ENCODE data around the gene FLCN.

FLCN gene

DNA sequence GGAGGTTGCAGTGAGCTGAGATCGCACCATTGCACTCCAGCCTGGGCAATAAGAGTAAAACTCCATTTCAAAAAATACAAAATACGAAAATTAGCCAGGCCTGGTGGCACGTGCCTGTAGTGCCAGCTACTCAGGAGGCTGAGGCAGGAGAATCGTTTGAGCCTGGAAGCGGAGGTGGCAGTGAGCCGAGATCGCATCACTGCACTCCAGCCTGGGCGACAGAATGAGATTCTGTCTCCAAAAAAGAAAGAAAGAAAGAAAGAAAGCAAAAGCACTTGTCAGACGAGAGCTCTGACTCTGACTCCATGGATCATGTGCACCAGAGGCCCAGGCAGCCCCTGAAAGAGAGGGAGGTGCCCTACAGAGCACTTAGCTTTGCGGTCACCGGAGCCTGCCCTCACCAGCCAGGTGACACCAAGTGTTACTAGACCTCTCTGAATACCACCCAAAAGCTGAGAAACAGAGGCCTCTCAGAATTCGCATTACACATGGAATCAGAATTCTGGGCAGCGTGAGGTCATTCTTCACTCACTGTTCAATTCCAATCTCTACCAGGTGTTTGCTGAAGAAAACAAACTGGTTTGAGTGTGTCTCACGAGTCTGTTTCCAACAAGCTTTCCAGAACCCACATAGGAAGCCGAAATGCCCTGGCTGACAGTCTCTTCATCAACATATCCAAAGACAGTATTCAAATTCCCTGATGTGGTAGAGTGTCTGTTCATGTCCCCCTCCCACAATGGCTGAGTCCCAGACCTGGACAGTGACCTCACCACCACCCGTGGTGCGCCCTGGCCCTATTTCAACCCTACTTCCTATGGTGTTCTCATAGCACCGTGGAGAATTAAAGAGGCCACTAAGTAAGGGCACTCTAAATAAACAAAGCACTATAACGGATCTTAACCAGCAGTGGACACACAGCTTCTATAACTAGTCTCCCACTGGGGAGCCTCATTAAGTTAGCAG lies 1.5 kb downstream of the FLCN start:
- no peak for DNase-seq

DNA sequence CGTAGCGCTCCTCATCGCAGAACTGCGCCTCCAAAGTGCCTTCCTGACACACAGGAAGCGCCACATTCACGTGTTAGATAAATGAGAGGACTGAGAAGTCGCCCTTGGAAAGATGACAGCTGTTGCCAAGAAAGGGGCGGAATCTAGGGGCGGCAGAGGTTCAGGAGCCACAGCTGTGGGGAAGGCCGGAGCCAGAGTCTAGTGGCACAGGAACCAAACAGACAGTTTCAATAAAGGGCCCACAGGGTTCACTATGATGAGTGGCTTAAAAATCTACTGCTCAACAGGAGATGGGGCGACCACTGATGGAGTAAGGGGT lies 4.7 kb downstream of the FLCN start:
- no peak for DNase-seq

DNA sequence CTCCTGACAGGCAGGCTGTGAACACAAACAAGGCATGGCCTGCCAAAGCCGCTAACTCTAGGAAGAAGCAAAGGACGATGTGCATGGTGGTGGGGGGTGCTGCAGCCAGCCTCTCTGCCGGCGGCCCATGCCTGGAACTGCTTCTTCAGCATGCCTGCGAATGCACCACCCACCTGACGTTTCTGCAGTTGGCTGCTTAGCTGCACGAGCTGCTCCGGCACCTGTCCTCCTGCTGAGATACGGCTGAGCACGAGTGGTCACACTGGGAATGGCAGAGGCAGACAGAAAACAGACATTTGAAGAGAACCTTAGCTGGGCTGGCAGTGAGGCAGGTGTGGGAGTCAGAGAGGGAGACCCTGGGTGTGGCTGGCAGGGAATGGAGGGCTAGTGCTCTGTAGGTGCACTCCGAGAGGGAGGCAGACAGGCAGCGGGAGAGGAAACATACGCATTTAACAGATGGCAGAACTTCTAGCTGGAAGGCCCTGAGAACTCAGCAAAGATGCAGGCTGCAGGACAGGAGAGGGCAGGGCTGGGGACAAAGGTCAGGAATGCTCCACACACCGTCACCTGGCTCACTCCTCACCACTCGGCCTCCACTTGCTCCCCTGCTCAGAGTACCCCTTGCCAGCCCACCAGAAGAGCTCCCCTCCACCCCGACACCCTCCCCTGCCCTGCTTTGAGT lies 5.2 kb downstream of the FLCN start:
- no peak for DNase-seq

DNA sequence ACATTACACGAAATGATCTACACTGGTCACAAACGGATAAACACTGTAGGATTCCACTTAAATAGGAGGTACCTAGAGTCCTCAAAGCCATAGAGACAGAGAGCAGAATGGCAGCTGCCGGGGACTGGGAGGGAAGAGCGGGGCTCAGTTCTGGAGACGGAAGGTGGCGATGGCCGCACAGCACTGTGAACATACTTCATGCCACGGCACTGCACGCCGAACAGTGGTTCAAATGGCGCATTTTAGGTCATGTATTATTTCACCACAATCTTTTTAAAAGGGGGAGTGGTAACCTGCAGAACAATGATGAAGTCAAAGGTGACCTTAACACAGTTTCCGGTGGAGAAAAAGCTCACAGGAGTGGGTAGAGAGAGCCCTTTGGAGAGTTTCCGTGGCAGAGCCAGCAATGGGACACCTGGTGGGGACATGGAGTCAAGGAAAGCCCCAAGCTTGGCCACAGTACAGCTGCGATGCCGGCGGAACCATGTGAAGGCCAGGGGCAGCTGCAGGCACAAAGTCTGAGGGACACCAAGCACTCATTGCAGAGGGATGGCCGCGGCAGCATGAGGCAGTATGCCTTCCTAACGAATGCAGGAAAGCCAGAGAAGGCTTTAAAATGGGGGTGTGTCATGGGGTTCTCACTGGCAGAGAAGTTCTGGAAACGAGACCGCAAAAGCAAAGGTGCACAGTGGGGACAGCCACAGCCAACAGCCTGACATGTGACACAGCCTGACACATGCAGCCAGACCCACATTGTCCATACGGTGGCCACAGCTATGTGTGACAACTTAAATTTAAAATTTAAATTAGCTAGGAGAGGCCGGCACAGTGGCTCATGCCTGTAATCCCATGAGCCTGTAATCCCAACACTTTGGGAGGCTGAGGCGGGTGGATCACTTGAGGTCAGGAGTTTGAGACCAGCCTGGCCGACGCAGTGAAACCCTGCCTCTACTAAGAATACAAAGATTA lies 7.3 kb downstream of the FLCN start:
- no peak for DNase-seq

DNA sequence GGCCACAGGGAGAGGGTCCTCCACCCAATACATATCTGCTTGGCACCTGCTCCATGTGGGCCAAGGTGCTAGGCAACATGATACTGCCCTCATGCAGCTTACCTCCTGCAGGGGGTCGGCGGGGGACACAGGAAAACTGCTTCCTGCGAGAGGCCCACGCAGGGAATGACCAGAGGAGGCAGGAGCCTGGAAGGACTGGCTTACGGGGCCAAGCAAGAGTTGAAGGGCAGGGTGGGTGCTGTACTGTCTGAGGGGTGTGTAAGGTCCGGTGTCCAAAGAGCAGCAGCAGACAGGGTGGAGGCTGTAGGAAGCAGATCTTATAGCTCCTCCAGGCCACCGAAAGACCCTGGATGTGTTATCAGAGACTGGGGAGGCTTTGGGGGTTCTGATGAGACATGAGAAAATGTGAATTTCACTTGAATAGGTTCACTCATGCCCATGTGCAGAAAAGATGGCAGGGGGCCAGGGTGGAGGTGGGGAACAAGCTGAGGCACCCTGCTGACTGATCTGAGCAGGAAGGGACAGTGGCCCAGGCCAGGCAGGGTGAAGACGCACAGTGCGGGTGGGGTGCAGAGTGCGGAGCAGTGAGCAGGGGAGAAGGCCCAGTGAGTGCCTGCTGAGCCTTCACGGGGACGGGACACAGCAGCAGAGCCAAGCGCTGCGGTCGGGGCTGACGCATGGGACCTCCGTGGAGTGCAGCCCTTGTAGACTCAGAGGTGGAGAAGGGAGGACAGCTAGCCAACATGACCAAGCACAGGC lies 8.3 kb downstream of the FLCN start:
- no peak for DNase-seq

DNA sequence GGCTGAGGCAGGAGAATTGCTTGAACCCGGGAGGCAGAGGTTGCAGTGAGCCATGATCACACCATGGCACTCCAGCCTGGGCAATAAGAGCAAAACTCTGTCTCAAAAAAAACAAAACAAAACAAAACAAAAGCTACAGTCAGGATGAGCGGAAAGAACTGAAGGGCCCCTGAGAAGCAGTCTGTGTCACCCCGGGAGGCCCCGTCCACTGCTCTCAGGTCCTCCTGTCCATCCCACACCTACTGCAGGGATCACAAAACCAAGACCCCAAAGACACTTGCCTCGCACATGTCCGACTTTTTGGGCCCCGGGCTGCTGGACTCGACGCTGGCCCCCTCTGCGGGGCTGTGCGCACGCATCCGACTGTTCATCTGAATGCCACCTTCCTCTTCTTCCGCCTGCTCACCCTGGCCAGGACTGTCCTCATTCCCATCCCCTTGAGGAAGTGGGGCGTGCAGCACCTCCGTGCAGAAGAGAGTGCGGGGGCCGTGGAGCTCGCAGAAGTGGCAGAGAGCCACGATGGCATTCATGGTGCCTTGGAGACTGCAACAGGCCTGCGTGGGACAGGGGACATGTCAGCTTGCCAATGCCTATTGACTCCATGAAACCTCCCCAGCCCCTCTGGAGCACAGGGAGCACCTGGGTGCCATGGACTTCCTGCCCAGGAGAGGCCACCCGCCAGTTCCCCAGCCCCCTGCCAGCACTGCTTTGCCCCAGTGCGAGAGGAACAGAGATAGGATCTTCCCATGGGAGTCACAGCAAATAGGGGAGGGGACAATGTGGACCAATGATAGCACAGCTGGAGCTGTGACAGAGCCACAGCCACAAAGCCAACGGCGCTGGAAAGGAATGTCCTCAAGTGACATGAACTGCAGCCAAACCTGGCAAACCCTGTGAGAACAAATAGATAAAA lies 9.1 kb downstream of the FLCN start:
- DNase-seq, result no peak

DNA sequence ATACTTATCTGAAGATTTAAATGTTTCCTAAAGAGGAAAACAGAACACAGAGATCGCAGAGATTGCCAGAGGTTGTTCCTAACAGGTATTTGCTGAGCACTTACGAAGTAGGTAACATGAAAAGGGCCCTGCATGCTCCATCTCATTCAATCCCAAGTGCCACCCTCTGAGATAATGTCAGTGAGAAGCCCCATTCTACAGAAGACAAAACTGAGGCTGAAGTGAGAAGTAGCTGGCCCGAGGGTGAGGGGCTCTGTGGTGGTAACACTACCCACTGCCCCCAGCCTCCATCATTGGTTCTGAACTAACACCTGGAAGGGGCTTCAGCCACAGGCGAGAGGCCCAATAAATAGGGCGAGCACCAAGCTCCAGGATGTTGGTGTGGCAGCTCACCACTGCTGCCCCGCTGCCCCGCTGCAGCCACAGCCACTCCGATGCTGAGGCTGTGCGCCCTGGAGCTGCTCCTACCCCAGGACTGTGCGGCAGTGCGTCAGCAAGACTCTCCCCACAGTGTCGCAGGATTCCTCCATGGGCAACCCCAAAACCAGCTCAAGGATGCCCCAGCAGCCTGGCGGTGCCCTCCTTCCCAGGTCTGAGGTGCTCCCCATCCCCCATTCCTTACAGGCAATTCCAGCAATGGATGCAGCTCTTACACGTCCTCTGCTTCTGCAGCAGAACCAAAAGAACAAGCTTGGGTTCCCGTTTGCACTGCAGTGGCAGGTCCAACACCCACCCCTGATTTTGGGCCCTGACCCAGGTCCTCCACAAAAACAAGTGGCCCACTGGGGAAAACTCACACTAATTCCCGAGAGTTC lies 10.3 kb downstream of the FLCN start:
- no peak for DNase-seq

DNA sequence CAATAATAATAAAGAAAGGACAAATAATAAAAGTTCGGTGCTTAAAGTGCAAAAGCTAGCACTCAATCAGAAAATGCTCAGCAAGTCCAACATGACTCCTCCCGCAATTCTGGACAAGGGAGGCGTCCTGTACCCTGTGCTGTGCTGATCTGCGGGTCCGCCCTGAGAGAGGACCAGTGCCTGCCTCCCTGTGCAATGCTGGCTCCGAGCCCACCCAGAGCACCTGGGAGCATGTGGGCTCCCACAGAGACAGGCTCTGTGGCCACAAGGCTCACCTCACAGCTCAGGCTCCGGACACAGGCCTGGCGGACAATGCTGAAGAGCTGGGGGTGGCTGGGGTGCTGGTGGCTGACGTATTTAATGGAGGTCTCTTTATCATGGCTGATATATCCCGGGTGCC lies 11.1 kb downstream of the FLCN start:
- no peak for DNase-seq

DNA sequence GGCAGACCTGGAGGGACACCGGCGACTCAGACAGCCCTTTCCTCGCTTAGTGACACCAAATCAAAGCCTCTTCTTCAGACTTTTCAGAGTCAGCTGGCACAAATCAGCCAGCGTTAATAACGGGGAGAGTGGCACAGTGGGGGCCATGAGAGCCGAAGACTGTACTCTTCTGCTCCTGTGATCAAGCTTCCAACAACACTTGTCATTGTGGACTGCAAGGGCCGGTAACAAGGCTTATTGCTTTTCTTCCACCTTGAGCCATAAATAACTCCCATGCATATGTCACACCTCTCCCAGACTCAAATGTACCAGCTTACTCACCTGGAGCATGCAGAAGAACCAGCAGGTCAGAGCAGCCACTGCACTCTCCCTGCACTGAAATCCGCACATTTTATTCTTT lies 12.8 kb downstream of the FLCN start:
- DNase-seq, result no peak

DNA sequence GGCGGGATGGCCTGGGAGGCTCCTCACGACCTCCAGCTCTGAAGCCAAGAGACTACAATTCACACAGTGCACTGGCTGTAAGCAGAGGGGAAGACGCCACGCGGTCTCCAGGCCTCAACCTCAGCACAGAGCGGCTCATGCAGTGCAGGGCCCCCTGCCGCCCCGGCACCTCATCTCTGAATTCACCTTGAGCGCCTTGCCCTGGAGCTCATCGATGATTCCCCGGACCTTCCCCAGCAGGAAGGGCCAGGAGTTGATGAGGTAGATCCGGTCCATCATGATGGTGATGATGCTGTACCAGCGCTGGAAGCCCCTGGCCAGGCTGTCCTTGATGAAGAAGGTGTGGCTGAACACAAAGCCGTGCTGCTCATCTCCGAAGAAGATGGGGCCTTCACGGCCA lies 13.2 kb downstream of the FLCN start:
- no peak for DNase-seq

DNA sequence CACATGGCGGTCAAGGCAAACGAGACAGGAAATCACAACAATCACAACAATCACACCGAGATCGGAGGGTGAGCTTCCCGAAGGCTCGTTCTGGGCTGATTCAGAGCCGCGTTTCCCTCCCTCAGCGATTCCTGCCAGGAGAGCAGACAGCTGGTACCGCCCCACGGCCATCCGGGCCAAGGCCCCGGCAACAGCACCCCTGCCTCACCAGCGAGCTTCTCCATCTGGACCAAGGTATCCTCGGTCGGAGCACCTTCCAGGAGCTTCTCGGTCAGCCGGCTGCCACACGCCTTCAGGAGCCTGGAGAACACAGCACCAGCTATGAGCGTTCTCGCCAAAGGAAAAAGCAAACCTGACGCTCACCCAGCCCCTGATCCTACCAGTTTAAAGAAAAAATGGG lies 15.6 kb downstream of the FLCN start:
- DNase-seq, result no peak

DNA sequence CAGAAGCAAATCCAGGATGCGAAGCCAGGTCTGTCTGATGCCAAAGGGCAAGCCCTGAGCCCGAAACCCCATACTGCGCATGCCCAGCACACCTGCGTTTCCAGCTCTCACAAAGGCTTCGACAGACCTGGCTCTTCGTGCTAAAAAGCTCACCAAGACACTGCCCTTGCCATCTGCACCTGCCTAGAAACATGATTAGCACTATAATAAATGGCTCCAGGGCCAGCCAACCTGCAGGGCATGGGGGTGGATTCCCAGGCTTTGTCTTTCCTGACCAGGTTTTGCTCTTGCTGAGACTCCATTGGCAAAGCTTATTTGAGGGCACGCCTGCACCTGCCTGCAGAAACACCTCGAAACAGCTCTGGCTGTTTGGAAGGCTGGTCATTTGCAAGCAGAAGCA lies 16.4 kb downstream of the FLCN start:
- no peak for DNase-seq

DNA sequence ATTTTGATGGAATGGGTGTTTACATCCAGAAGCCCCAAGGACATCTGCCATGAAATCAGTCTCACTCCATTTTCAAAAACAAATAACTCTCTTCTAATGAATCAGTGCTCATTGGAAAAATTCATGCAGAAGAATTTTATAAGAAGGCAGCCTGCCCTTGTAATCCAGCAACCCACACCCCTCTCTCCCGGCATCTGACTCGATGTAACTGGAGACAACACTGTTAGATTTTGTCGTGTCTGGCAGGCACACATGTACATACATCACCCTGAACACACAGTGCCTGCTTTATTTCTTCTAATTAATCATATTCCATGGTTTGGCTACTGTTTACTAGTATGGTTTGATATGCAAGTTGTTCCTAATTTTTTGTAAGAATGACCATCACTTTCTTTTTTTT lies 19.0 kb downstream of the FLCN start:
- DNase-seq, result no peak

DNA sequence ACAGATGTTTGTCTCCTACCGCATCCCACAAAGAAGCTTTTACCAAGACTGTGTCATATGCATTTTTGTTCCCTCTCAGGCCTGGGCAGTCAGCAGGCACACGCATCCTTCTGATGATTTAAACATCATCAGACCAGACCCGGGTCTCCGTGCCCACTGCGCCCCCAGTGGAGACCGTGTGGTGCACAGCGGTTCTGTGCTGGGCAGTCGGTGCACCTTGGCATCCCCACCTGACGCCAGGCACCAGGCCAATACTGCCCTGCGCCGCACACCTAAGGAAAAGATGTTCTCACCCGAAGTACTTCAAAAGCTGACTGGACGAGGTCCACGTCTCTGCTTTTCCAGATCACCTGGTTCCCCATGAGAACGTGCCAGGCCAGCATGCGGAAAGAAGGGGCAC lies 20.2 kb downstream of the FLCN start:
- no peak for DNase-seq

DNA sequence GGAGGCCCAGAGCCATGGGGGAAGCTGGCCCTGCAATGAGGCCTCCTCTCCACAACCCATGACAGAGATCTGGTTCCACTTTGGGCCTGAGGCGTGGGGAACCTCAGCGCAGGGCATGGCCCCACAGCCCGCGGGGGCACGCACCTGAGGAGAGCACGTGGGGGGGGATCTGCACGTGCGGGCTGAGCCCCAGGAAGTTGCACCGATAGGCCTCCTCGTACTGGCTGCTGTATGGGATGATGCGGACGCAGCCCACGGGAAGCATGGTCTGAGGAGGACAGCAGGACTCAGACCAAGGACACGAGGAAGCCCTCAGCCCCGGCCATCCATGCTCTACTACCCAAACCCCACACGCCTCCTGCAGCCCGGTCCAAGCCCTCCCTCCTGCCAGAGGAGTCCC lies 20.7 kb downstream of the FLCN start:
- DNase-seq, result no peak

DNA sequence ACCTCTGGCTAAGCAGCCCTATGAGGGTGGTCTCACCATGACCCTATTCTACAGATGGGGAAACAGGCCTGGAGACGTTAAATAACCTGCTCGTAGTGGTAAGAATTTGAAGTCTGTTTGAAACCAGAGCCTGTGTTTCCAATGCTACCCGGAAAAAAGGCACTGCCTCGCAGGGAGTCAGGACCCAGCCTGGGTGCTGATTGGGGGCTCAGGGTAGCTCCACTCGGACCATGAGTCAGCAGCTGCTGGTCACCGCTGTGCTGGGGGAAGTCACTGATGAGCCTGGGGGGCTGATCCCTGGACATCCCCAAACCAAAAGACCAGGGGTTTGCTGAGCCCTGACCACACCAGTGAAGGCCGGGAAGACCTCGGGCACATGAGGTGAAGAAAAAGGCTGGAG lies 21.4 kb downstream of the FLCN start:
- no peak for DNase-seq

DNA sequence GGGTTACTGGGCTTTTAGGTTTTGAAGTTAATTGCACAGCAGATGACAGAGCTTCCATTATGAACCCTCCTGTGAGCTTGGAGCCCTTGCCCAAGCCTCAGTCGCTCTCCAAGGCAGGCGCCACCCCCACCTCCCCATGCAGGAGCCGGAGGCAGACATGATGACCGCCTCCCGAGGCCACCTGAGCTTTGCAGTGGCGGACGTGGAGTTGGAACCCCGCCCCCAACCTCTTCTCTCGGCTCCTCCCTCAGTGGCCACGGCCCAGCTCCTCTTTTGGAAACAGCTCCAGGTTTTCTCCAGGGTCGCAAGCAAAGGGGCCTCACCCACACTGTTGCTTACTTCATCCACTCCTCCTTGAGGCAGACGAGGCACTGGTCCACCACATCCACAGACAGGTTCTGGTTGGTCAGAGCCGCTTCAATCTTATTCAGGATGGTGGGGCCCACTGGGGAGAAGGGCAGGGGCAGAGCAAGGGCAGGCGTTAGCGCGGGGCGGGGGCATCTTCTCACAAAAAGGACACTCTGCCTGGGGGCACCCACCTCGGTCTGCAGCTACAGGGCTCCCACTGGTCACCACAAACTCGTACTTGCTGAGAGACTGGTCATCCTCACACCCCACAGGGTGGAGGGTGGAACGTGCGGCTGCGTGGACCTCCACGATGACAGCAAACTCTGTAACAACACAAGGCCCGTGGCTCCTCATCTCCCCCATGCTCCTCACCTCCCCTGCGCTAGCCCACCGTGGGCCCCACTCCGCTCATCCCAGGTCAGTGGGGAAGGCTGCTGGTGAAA lies 22.1 kb downstream of the FLCN start:
- no peak for DNase-seq

DNA sequence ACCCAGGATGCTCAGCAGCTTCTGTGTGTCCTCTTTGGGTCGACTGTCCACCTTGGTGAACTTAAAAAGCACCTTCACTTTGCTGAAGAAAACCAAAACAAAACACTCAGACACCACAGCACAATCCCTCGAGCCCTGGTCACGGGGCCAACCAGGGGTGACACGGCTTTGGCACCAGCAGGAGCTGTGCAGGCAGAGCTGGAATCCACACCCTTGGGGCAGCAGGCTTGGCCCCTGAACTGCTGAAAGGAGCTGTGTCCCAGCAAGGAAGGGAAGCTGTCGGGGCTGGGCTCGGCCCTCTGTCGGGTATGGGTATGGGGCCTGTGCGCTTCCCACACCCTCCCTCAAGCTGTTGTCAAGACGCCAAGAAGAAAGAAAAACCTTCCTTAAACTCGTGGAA lies 23.2 kb downstream of the FLCN start:
- DNase-seq, result no peak

DNA sequence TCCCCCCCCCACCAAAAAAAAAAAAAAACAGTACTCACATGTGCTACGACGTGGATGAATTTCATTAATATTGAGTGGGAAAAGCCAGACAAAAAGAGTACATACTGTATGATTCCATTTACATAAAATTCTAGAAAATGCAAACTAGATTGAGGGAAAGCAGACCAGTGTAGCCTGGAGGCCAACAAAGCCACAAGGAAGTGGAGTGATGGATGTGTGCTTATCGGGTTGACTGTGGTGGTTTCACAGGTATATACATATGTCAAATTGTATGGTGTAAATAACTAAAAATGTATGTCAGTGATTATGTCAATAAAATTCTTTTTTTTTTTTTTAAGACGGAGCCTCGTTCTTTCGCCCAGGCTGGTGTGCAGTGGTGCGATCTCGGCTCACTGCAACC lies 29.0 kb downstream of the FLCN start:
- no peak for DNase-seq

DNA sequence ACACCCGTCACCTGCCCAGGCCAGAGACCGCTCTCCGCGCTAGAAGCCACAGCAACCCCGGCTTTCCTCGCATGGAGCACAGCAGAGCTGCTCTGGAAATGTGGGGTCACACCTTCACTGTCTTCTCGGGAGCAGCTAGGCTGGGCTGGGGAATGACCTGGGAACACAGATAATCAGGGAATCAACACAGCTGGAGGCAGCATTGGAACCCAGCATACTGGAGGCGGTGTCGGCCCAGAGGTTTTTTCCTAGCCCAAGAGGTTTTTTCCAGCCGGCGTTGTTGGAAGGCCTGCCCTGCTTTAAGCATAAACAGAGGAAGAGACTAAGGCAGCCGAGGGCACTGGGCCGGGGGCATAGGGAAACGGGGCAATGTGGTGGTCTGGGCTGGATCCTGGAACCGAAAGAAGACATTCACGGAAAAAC lies 30.0 kb downstream of the FLCN start:
- no peak for DNase-seq

All from activated naive CD4-positive, alpha-beta T cell treated with anti-CD3 and anti-CD28 coated beads, Interleukin-2, amount 50 U/mL, for 16 hours (primary cell).